Left lung (tissue), 10 donors: ENCODE results near the gene COL18A1. TPM values are rescaled to one million over a fixed set of nuclear protein-coding genes. Genes with fewer than 3 reads are reported as not detected.

ENCODE experiments used
- ATAC-seq: fragments of 200-7000 bp; cut with Tn5 transposase; one replicate; pipeline ENCODE4 v1.9.1; 2020; ENCODE audit warnings: moderate library complexity
- DNase-seq, 4 donors: peaks; one replicate each; pipeline ENCODE4 v3.0.0-alpha.2; 2013 to 2020
- H3K27ac ChIP-seq, 2 donors: fragments of 200-600 bp; sonication (generic) in 1 of 2; one replicate each; pipeline versions ENCODE4 v1.5.0 to v1.8.0; 2020 to 2021
- H3K27me3 ChIP-seq, 2 donors: fragments of 200-600 bp; sonication (generic) in 1 of 2; one replicate each; pipeline versions ENCODE4 v1.5.0 to v1.8.0; 2020 to 2021
- H3K36me3 ChIP-seq, 2 donors: fragments of 200-600 bp; sonication (generic) in 1 of 2; one replicate each; pipeline versions ENCODE4 v1.5.0 to v1.8.0; 2020 to 2021
- H3K4me1 ChIP-seq, 2 donors: fragments of 200-600 bp; one replicate each; pipeline ENCODE4 v1.8.0; 2021
- H3K4me3 ChIP-seq, 2 donors: fragments of 200-600 bp; sonication (generic) in 1 of 2; one replicate each; pipeline versions ENCODE4 v1.5.0 to v1.8.0; 2020 to 2021; ENCODE audit warnings: mild to moderate bottlenecking in 1 of 2
- H3K9me3 ChIP-seq, 2 donors: fragments of 200-600 bp; sonication (generic) in 1 of 2; one replicate each; pipeline versions ENCODE4 v1.5.0 to v1.8.0; 2020 to 2021
- CTCF ChIP-seq, 2 donors: fragments of 200-600 bp; sonication (generic) in 1 of 2; IDR thresholded peaks; one replicate each; pipeline versions ENCODE4 v1.5.0 to v1.8.0; 2021; ENCODE audit warnings: antibody characterized with exemption in 2 of 2
- intact Hi-C, 2 donors: fragments of 100-400 bp; cut with DNase I; formaldehyde crosslinking; loops; one replicate each; pipeline versions ENCODE4 v1.11.2 to v1.14.2; 2022
- polyA plus RNA-seq, 6 donors: library from polyadenylated mRNA; unstranded; fragments of 120-200 nt; gene quantifications; one replicate each; pipeline ENCODE4 v1.2.1, GENCODE V29; 2013; ENCODE audit not compliant: insufficient read length in 6 of 6
- total RNA-seq, 2 donors: library from RNA; stranded (reverse); fragmentation: NEBNext Ultra II Directional; extraction: Animal tissue kit (Norgen Biotek cat#: 25700); gene quantifications; one replicate each; pipeline ENCODE4 v1.2.1, GENCODE V29; 2021
- donor health status: DM: no; HTN: yes; CAD: no.
- donor health status: DM: no; HTN: no; CAD: no.

The COL18A1 gene
- total and polyA plus RNA-seq, 8 donors, result 39.3 to 90.2 (median 64.0) TPM

DNA sequence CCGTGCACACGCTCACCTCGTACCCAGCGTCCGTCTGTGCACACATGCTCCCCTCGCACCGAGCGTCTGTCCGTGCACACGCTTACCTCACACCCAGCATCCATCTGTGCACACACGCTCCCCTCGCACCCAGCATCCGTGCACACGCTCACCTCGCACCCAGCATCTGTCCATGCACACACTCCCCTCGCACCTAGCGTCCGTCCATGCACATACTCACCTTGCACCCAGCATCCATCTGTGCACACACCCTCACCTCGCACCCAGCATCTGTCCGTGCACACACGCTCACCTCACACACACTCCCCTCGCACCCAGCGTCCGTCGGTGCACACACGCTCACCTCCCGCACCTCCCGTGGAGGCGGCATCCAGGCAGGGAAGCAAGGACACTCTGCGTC is 24.4 kb upstream of the COL18A1 start:
- H3K36me3 ChIP-seq, result no peaks in the 10 kb centered on the region
- H3K27ac ChIP-seq, result no peak overlapping the region
- peak in 2 of 4 donors; percentile 19 to 55 for DNase-seq
- peaks cover 0 to 21% of the 10 kb centered on the region in 2 donors for H3K27me3 ChIP-seq
- no peaks in the 10 kb centered on the region for H3K4me1 ChIP-seq
- ATAC-seq, result no peak
- no peak overlapping the region for H3K4me3 ChIP-seq
- intact Hi-C loops, result no loop called here
- H3K9me3 ChIP-seq, result no peaks in the 10 kb centered on the region
- TF ChIP-seq CTCF (IDR thresholded peaks at IDR 0.05), result no peak

DNA sequence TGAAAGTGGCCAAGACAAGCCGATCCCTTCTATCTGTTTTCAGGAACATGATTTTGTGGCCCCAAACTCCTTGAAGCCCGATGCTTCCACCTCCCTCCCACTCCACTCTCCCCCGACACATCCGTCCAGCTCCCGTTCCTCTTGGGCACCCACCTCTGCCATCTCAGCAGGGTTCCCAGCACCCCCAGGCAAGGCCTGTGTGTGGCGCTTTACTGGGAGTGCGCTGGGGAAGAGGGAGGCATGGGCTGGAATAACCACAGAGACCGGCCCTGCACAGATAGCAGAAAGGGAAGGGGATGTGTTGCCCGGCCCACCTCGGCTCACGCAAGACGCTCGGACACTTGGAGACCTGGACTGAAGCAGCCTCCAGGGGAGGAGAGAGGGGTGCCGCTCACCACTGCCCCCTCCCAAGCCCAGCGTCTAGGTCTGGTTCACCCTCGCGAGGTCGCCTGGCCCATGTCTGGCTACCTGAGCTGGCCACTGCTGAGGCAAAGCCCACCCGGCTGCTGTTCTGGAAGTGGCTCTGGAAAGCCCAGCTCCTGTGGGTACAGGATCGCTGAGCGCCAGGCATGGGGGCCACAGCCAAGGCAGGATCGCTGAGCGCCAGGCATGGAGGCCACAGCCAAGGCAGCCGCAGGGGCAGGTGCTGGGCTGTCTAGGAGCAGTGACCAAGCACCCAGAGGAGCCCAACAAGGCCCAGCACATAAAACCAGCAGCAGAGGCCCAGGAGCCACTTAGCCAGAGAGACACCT is 23.8 kb upstream of the COL18A1 start:
- intact Hi-C loops, result no loop called here
- Histone ChIP-seq H3K27me3 (peaks cover 0 to 27% of the 10 kb centered on the region in 2 donors), H3K9me3 (no peaks in the 10 kb centered on the region), H3K4me3 (no peak overlapping the region), H3K27ac (no peak overlapping the region), H3K36me3 (no peaks in the 10 kb centered on the region), H3K4me1 (peaks cover 0 to under 1% of the 10 kb centered on the region in 2 donors)
- DNase-seq (peak in 2 of 4 donors; percentile 19 to 63), ATAC-seq (no peak)
- no peak for TF ChIP-seq CTCF (IDR thresholded peaks at IDR 0.05)

- Histone ChIP-seq H3K4me3 (no peak overlapping the region), H3K27ac (no peak overlapping the region), H3K27me3 (peaks cover 0 to 29% of the 10 kb centered on the region in 2 donors), H3K4me1 (peaks cover 0 to 5% of the 10 kb centered on the region in 2 donors), H3K9me3 (no peaks in the 10 kb centered on the region), H3K36me3 (no peaks in the 10 kb centered on the region)
- DNase-seq, result peak in 2 of 4 donors; percentile 24 to 51
- TF ChIP-seq CTCF (IDR thresholded peaks at IDR 0.05), result no peak
- no peak for ATAC-seq
- intact Hi-C loops, result no loop called here
These were observed 22.9 kb upstream of the COL18A1 start for GRCh38 chr21:45381865-45382696.

DNA sequence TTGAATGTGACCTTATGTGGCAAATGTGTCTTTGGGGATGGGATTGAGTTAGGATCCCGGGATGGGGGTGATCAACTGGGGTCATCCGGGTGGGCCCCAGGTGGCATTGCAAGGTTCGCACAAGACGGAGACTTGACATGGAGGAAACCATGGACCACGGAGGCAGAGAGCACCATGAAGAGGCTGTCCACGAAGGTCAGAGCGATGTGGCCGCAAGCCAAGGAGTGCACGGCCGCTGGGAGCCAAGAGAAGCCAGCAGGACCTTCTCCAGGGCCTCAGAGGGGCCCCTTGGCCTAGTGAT is 22.3 kb upstream of the COL18A1 start:
- no peaks in the 10 kb centered on the region for H3K36me3 ChIP-seq
- intact Hi-C loops, result no loop called here
- H3K4me1 ChIP-seq, result peaks cover 0 to 5% of the 10 kb centered on the region in 2 donors
- ATAC-seq (no peak), DNase-seq (peak in 2 of 4 donors; percentile 18 to 35)
- H3K9me3 ChIP-seq, result no peaks in the 10 kb centered on the region
- no peak overlapping the region for H3K4me3 ChIP-seq
- H3K27me3 ChIP-seq, result peaks cover 0 to 29% of the 10 kb centered on the region in 2 donors
- TF ChIP-seq CTCF (IDR thresholded peaks at IDR 0.05), result no peak
- no peak overlapping the region for H3K27ac ChIP-seq

GRCh38 chr21:45383111-45383614 is 21.8 kb upstream of the COL18A1 start:
- intact Hi-C loops, result no loop called here
- H3K27ac ChIP-seq, result no peak overlapping the region
- DNase-seq (peak in 2 of 4 donors; percentile 16 to 43), ATAC-seq (no peak)
- H3K4me3 ChIP-seq, result no peak overlapping the region
- H3K9me3 ChIP-seq, result no peaks in the 10 kb centered on the region
- H3K4me1 ChIP-seq, result peaks cover 0 to 5% of the 10 kb centered on the region in 2 donors
- TF ChIP-seq CTCF (IDR thresholded peaks at IDR 0.05), result no peak
- H3K27me3 ChIP-seq, result peaks cover 0 to 29% of the 10 kb centered on the region in 2 donors
- no peaks in the 10 kb centered on the region for H3K36me3 ChIP-seq
